Thyroid gland (tissue), 4 donors: Measurements from ENCODE around the gene WNT7B.

Experiments
- POLR2A ChIP-seq, 2 donors: fragments of 450-650 bp; IDR thresholded peaks; one replicate each; pipeline ENCODE4 v1.6.1; 2017; ENCODE audit warnings: antibody characterized with exemption in 2 of 2, mild to moderate bottlenecking in 2 of 2, moderate library complexity in 1 of 2
- TF ChIP-seq, protein P1 (sequence below), 6 experiments: fragments of 200-600 bp in 3 of 6; fragments of 450-650 bp in 3 of 6; sonication (generic) in 3 of 6; IDR thresholded peaks; one replicate each; pipeline ENCODE4 v1.5.1; 2016 to 2019; ENCODE audit warnings: antibody characterized with exemption in 6 of 6, mild to moderate bottlenecking in 2 of 6, inconsistent platforms in 1 of 6, moderate library complexity in 1 of 6

- TF ChIP-seq, protein P1, sequence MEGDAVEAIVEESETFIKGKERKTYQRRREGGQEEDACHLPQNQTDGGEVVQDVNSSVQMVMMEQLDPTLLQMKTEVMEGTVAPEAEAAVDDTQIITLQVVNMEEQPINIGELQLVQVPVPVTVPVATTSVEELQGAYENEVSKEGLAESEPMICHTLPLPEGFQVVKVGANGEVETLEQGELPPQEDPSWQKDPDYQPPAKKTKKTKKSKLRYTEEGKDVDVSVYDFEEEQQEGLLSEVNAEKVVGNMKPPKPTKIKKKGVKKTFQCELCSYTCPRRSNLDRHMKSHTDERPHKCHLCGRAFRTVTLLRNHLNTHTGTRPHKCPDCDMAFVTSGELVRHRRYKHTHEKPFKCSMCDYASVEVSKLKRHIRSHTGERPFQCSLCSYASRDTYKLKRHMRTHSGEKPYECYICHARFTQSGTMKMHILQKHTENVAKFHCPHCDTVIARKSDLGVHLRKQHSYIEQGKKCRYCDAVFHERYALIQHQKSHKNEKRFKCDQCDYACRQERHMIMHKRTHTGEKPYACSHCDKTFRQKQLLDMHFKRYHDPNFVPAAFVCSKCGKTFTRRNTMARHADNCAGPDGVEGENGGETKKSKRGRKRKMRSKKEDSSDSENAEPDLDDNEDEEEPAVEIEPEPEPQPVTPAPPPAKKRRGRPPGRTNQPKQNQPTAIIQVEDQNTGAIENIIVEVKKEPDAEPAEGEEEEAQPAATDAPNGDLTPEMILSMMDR (IDR thresholded peaks at IDR 0.05) = no peak
- TF ChIP-seq POLR2A (IDR thresholded peaks at IDR 0.05) = no peak
Measured at GRCh38 chr22:46002757-46003270, 25.9 kb upstream of the WNT7B start.
